ENCODE measurements around the gene LAT. TPM values are rescaled to one million over a fixed set of nuclear protein-coding genes. Genes with fewer than 3 reads are reported as not detected.

Gene LAT
- total and polyA plus RNA-seq, 2 of the 4 experiments (the other 2 are of a cell fraction), result 0.18 to 7.4 TPM

DNA sequence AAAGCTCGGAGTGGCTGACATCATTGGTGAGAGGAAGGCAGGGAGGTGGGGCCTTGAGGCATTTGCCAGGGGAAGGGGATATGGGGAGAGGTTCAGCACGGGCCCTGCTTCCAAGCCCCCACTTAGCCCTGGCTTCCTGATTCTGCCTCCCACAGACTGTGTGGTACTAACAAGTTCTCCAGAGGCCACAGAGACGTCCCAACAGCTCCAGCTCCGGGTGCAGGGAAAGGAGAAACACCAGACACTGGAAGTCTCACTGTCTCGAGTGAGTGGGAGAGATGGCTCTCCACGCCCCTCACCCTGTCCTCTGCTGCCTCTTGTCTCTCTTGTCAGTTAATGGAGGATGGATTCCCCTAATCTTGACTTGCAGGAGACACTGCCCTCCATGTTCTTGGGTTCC is 26.0 kb upstream of the LAT start:
- in situ Hi-C loops (cut with MboI; ENCODE audit: low sequenced_read_pairs), result loop anchor here (25.0 kb wide), 1 partner anchor 303 kb away; no protein-coding TSS in a partner anchor
- dilution Hi-C loops (cut with HindIII; ENCODE audit: low sequenced_read_pairs, unreplicated experiment), result no loop called here
- Histone ChIP-seq H4K91ac (ENCODE audit: insufficient read depth, low read depth, low read length) (no peak overlapping the region), H4K5ac (ENCODE audit: low read depth, low read length) (no peak overlapping the region), H2AK9ac (replicated peaks; ENCODE audit: low read depth, low read length, poor library complexity) (no peak overlapping the region), H3K36me3 (ENCODE audit: control insufficient read depth, insufficient read depth, low read length) (peaks cover 63% of the 10 kb centered on the region), H2BK120ac (ENCODE audit: low read depth, low read length) (no peak overlapping the region), H3K14ac (replicated peaks; ENCODE audit: low read depth, low read length) (no peak overlapping the region), H2AK5ac (ENCODE audit: low read depth, low read length) (no peak overlapping the region), H3K27ac (ENCODE audit: insufficient read depth, low read length) (no peak overlapping the region), H3K4me3 (ENCODE audit: insufficient read depth, low read depth, low read length) (no peak overlapping the region), H3K56ac (ENCODE audit: extremely low read depth, insufficient read depth, low read length) (no peak overlapping the region), H2AFZ (replicated peaks; ENCODE audit: low read length, poor library complexity) (no peak overlapping the region), H4K8ac (ENCODE audit: low read depth in 2 of 2, low read length in 2 of 2) (no peak overlapping the region), H3K23ac (ENCODE audit: low read depth, low read length) (no peak overlapping the region), H3K9me3 (ENCODE audit: control insufficient read depth, insufficient read depth, low read length) (no peaks in the 10 kb centered on the region), H3K79me1 (ENCODE audit: low read depth in 1 of 2, low read length in 2 of 2) (peaks cover 0 to 13% of the 10 kb centered on the region in 2 experiments), H3K4me2 (ENCODE audit: low read depth, low read length) (no peak overlapping the region), H3K4me1 (ENCODE audit: control insufficient read depth, insufficient read depth, low read length) (no peaks in the 10 kb centered on the region), H3K9ac (ENCODE audit: low read depth, low read length) (no peak overlapping the region), H3K18ac (ENCODE audit: low read depth, low read length) (no peak overlapping the region), H2BK15ac (ENCODE audit: low read depth, low read length) (no peak overlapping the region), H3K9me1 (ENCODE audit: insufficient read depth, low read length) (no peaks in the 10 kb centered on the region), H3K4ac (ENCODE audit: low read depth, low read length) (no peak overlapping the region), H4K20me1 (ENCODE audit: insufficient read depth, low read length) (no peaks in the 10 kb centered on the region; the same call in 1 of the 2 replicates), H2BK5ac (ENCODE audit: low read depth, low read length, poor library complexity, severe bottlenecking) (no peak overlapping the region), H2BK20ac (ENCODE audit: low read depth, low read length) (no peak overlapping the region), H3K27me3 (ENCODE audit: control insufficient read depth, insufficient read depth, low read length) (no peaks in the 10 kb centered on the region)
- intact Hi-C loops (cut with micrococcal nuclease), result no loop called here
- ATAC-seq (ENCODE audit: low read depth) (no peak), DNase-seq (no peak)
- BruUV-seq (replicated peaks), result no TSS peak
- WGBS, 2 experiments (ENCODE audit: extremely low coverage in 2 of 2, insufficient read length in 1 of 2), result no CpG with 5 or more reads among the region's 6 CpGs
- ChIA-PET POLR2A (ENCODE audit: unreplicated experiment) (no interaction called here), CTCF (no interaction called here)
- TF ChIP-seq RCOR1 (IDR thresholded peaks at IDR 0.05; ENCODE audit: insufficient replicate concordance, low read length), result no peak
